ENCODE data around the gene FBN2.

FBN2 gene

DNA sequence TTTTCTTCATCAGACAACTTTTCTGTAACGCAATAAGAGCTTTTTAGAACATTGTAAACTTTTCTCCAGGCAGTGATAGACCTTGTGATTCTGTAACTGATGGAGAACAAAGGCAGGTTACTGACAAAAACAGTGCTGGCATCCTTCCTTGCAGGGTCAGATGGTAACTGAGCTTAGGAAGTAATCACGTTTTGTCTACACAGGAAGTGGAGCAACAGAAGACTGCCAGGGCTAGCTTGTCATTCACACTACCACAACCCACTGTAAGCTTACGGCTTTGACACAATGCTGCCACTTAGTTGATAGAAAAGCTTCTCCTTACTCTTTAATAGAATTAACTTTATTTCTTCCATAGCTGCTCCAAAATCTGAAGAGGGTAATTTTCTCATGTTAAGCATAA is 46.8 kb downstream of the FBN2 start:
- Histone ChIP-seq H3K9me3 (ENCODE audit: severe bottlenecking) (no peaks in the 10 kb centered on the region), H3K4me3 (ENCODE audit: severe bottlenecking) (no peak overlapping the region), H3K27me3 (ENCODE audit: insufficient read depth, poor library complexity, severe bottlenecking) (no peaks in the 10 kb centered on the region), H3K36me3 (ENCODE audit: low read depth) (peaks cover 41% of the 10 kb centered on the region), H3K27ac (ENCODE audit: poor library complexity, severe bottlenecking) (no peak overlapping the region), H3K4me1 (ENCODE audit: insufficient read depth, poor library complexity, severe bottlenecking) (no peaks in the 10 kb centered on the region)
- TF ChIP-seq, protein P1, sequence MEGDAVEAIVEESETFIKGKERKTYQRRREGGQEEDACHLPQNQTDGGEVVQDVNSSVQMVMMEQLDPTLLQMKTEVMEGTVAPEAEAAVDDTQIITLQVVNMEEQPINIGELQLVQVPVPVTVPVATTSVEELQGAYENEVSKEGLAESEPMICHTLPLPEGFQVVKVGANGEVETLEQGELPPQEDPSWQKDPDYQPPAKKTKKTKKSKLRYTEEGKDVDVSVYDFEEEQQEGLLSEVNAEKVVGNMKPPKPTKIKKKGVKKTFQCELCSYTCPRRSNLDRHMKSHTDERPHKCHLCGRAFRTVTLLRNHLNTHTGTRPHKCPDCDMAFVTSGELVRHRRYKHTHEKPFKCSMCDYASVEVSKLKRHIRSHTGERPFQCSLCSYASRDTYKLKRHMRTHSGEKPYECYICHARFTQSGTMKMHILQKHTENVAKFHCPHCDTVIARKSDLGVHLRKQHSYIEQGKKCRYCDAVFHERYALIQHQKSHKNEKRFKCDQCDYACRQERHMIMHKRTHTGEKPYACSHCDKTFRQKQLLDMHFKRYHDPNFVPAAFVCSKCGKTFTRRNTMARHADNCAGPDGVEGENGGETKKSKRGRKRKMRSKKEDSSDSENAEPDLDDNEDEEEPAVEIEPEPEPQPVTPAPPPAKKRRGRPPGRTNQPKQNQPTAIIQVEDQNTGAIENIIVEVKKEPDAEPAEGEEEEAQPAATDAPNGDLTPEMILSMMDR (IDR thresholded peaks at IDR 0.05; ENCODE audit: poor library complexity, severe bottlenecking): no peak
- DNase-seq (ENCODE audit: low spot score) (no peak), ATAC-seq (ENCODE audit: low read depth) (no peak)

DNA sequence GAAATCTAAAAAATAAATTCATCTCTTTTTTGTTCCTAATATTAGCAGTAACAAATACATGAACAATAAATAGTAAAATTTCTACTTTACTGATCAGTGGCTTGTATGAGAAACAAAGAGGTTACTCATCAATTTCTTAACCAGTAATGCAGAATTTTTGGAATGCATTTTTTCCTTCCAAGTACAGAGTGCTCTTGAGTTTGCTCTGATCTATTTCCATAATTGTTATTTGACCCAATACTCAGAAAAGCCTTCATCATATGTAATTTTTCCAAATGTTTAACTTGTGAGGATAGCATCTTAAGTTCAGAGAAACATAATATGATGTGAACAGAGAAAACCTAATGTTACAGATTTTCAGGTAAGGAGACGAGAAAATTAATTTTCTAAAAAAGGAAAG is 47.3 kb downstream of the FBN2 start:
- ATAC-seq (ENCODE audit: low read depth): no peak
- DNase-seq (ENCODE audit: low spot score): no peak
- Histone ChIP-seq H3K9me3 (ENCODE audit: severe bottlenecking) (no peaks in the 10 kb centered on the region), H3K27me3 (ENCODE audit: insufficient read depth, poor library complexity, severe bottlenecking) (no peaks in the 10 kb centered on the region), H3K4me3 (ENCODE audit: severe bottlenecking) (no peak overlapping the region), H3K36me3 (ENCODE audit: low read depth) (peaks cover 35% of the 10 kb centered on the region), H3K27ac (ENCODE audit: poor library complexity, severe bottlenecking) (no peak overlapping the region), H3K4me1 (ENCODE audit: insufficient read depth, poor library complexity, severe bottlenecking) (no peaks in the 10 kb centered on the region)
- TF ChIP-seq, protein P1 (IDR thresholded peaks at IDR 0.05; ENCODE audit: poor library complexity, severe bottlenecking): no peak

DNA sequence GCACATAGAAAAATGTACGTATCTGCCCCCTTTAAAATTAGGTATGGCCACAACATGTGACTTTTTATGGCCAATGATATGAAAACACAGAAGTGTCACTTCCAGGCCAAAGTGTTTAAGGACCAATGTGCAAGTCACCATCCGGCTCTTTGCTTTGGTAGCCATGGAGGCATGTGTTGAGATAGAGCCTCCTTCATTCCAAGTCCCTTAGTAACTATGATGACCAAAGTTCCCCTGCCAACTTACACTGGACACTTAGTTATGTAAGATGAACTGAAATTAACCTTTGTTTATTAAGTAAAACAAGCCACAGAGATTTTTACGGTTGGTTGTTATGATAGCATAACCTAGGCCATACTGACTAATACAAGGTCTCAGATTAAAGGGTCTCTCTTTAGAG is 51.0 kb downstream of the FBN2 start:
- Histone ChIP-seq H3K27ac (ENCODE audit: poor library complexity, severe bottlenecking) (no peak overlapping the region), H3K27me3 (ENCODE audit: insufficient read depth, poor library complexity, severe bottlenecking) (no peaks in the 10 kb centered on the region), H3K4me3 (ENCODE audit: severe bottlenecking) (no peak overlapping the region), H3K9me3 (ENCODE audit: severe bottlenecking) (no peaks in the 10 kb centered on the region), H3K4me1 (ENCODE audit: insufficient read depth, poor library complexity, severe bottlenecking) (no peaks in the 10 kb centered on the region), H3K36me3 (ENCODE audit: low read depth) (peaks cover 31% of the 10 kb centered on the region)
- DNase-seq (ENCODE audit: low spot score): no peak
- 0 out of 3 replicates have a peak, but pooled peaks have one; percentile 19 for ATAC-seq (ENCODE audit: low read depth)
- TF ChIP-seq, protein P1 (IDR thresholded peaks at IDR 0.05; ENCODE audit: poor library complexity, severe bottlenecking): no peak

DNA sequence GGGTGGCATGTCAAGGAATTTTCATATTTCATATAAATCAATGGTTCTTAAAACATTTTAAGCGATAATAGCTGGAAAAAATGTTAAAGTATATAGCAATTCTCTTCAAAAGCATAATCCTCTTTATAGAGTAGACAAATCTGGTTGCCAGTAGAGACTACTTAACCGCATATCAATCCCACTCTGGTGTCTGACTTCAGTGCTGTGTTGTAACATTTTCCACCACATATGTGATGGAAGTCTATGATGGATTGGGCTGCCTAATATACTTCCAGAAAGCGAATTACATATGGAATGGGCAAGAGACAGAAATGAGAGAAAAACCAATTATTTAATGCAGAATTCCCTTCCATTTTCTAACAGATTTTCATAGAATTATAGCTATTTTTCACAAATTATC is 54.3 kb downstream of the FBN2 start:
- Histone ChIP-seq H3K27ac (ENCODE audit: poor library complexity, severe bottlenecking) (no peak overlapping the region), H3K27me3 (ENCODE audit: insufficient read depth, poor library complexity, severe bottlenecking) (no peaks in the 10 kb centered on the region), H3K4me1 (ENCODE audit: insufficient read depth, poor library complexity, severe bottlenecking) (no peaks in the 10 kb centered on the region), H3K9me3 (ENCODE audit: severe bottlenecking) (no peaks in the 10 kb centered on the region), H3K4me3 (ENCODE audit: severe bottlenecking) (no peak overlapping the region), H3K36me3 (ENCODE audit: low read depth) (peaks cover 15% of the 10 kb centered on the region)
- TF ChIP-seq, protein P1 (IDR thresholded peaks at IDR 0.05; ENCODE audit: poor library complexity, severe bottlenecking): no peak
- ATAC-seq (ENCODE audit: low read depth) (no peak), DNase-seq (ENCODE audit: low spot score) (no peak)

DNA sequence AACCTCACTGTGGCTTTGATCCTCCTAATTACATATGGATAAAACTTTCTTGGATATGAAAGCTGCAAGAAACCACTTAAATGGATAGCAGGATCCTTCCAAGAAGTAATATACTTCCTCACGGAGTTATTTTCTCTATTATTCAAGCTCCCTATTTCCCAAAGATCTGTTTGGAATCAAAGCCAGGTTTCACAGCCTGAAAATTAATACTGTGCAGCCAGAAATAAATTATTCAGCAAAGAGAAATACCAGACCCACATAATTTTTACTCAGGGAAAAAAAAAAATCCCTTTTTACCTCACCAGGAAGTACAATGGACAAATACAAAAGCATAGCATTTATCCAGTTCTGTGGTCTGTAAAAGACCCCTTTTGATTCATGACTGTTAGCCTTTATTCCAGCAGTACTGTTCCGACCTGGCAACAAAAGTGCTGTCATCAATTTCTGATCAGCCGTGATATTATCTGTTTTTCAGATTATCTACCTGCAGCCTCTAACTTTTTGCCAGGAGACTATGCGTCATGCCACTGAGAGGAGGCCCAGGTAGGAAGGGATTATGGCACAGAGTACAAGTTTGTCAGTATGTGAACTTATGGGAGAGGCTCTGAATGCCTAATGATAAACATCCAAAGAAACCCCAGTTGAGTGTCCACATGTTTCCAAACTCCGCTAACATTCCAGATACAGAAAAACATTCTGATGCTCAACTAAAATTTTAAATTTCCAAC is 57.0 kb downstream of the FBN2 start:
- Histone ChIP-seq H3K4me1 (ENCODE audit: insufficient read depth, poor library complexity, severe bottlenecking) (no peaks in the 10 kb centered on the region), H3K36me3 (ENCODE audit: low read depth) (peaks cover 11% of the 10 kb centered on the region), H3K9me3 (ENCODE audit: severe bottlenecking) (no peaks in the 10 kb centered on the region), H3K27me3 (ENCODE audit: insufficient read depth, poor library complexity, severe bottlenecking) (no peaks in the 10 kb centered on the region), H3K27ac (ENCODE audit: poor library complexity, severe bottlenecking) (no peak overlapping the region), H3K4me3 (ENCODE audit: severe bottlenecking) (no peak overlapping the region)
- TF ChIP-seq, protein P1 (IDR thresholded peaks at IDR 0.05; ENCODE audit: poor library complexity, severe bottlenecking): no peak
- DNase-seq (ENCODE audit: low spot score): no peak
- no peak for ATAC-seq (ENCODE audit: low read depth)
